ENCODE results near the gene FARSB. TPM values are rescaled to one million over a fixed set of nuclear protein-coding genes. Genes with fewer than 3 reads are reported as not detected.

Gene FARSB
- total and polyA plus RNA-seq, 4 donors = 16.2 to 41.8 (median 32.4) TPM

DNA sequence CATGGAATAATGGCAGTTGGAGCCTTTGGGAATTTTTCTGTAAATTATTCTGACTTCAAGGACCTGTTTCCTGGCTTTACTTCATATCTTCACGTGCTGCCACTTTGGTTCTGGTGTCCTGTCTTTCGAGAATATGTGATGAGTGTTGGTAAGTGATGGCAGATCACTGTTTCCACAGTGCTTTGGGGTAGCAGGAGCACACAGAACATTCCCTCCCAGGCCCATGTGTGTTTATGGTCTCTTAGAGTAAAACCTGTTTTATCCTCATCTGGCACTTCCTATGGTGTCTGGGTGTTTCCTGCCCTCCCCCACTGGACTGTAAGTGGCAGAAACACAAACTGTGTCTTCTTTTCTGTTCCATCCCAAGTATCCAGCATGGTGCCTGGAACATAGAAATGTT is 33.4 kb upstream of the FARSB start:
- no peaks in the 10 kb centered on the region for H3K4me1 ChIP-seq (ENCODE audit: control insufficient read depth, insufficient read depth, low read length)
- H3K27ac ChIP-seq (ENCODE audit: low read depth, low read length) = no peak overlapping the region
- H3K36me3 ChIP-seq (ENCODE audit: control insufficient read depth, insufficient read depth, low read length) = no peaks in the 10 kb centered on the region
- H3K9me3 ChIP-seq (ENCODE audit: control insufficient read depth, insufficient read depth, low read length) = no peaks in the 10 kb centered on the region
- no peak for DNase-seq (ENCODE audit: low read depth in 4 of 6, low spot score in 6 of 6)
- H3K4me3 ChIP-seq (ENCODE audit: low read depth, low read length) = no peak overlapping the region
- no peaks in the 10 kb centered on the region for H3K27me3 ChIP-seq (ENCODE audit: control insufficient read depth, insufficient read depth, low read length)
- WGBS (ENCODE audit: insufficient coverage) = no CpG with 5 or more reads among the region's 2 CpGs

GRCh38 chr2:222688917-222689316 is 33.0 kb upstream of the FARSB start:
- no peaks in the 10 kb centered on the region for H3K27me3 ChIP-seq (ENCODE audit: control insufficient read depth, insufficient read depth, low read length)
- whole genome bisulfite sequencing (ENCODE audit: insufficient coverage) = no CpG with 5 or more reads among the region's 2 CpGs

GRCh38 chr2:222686086-222686750 is 30.3 kb upstream of the FARSB start:
- DNase-seq (ENCODE audit: low read depth in 4 of 6, low spot score in 6 of 6) = no peak
- Histone ChIP-seq H3K4me1 (ENCODE audit: control insufficient read depth, insufficient read depth, low read length) (no peaks in the 10 kb centered on the region), H3K36me3 (ENCODE audit: control insufficient read depth, insufficient read depth, low read length) (no peaks in the 10 kb centered on the region), H3K27ac (ENCODE audit: low read depth, low read length) (no peak overlapping the region), H3K9me3 (ENCODE audit: control insufficient read depth, insufficient read depth, low read length) (no peaks in the 10 kb centered on the region), H3K4me3 (ENCODE audit: low read depth, low read length) (no peak overlapping the region), H3K27me3 (ENCODE audit: control insufficient read depth, insufficient read depth, low read length) (no peaks in the 10 kb centered on the region)
- WGBS (ENCODE audit: insufficient coverage) = 70% methylated on average over 2 of the region's 5 CpGs

More at GRCh38 chr2:222688917-222689316, 33.0 kb upstream of the FARSB start:
- H3K4me3 ChIP-seq (ENCODE audit: low read depth, low read length) = no peak overlapping the region
- DNase-seq (ENCODE audit: low read depth in 4 of 6, low spot score in 6 of 6) = no peak
- no peak overlapping the region for H3K27ac ChIP-seq (ENCODE audit: low read depth, low read length)
- no peaks in the 10 kb centered on the region for H3K4me1 ChIP-seq (ENCODE audit: control insufficient read depth, insufficient read depth, low read length)
- H3K9me3 ChIP-seq (ENCODE audit: control insufficient read depth, insufficient read depth, low read length) = no peaks in the 10 kb centered on the region
- no peaks in the 10 kb centered on the region for H3K36me3 ChIP-seq (ENCODE audit: control insufficient read depth, insufficient read depth, low read length)

DNA sequence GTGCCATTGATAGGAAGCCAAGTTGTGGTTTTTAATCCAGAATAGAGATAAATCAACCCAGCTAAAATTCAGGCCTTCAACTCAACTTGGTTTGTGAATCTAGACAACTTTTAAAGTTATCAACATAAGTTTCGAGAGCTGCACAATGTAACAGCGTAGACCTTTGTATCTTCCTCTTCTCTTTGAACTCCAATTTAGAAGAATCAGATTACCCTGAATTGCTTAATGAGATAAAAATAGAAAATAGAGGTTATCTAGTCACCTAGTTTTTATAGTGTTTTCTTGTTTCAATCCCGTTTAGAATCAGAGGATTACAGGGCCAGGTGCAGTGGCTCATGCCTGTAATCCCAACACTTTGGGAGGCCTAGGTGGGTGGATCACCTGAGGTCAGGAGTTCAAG is 27.9 kb upstream of the FARSB start:
- H3K27ac ChIP-seq (ENCODE audit: low read depth, low read length) = no peak overlapping the region

DNA sequence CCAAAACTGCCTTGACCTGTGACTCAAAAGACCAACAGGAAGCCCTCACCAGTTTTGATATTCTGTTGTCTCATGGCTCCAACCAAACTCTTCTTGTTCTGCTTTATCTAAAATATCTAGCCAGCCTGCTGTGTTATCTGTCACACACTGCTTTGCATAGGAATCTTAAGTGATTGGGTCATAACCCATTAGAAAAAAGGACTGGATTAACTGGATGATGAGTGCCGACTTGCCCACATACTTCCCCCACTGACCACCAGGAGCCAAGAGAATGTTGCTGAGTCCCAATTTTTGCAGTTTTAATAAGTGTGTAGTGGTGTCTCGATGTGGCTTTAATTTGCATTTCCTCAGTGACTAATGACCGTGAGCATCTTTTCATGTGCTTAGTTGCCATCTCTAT is 22.1 kb upstream of the FARSB start:
- Histone ChIP-seq H3K27ac (ENCODE audit: low read depth, low read length) (no peak overlapping the region), H3K36me3 (ENCODE audit: control insufficient read depth, insufficient read depth, low read length) (no peaks in the 10 kb centered on the region), H3K4me3 (ENCODE audit: low read depth, low read length) (no peak overlapping the region), H3K4me1 (ENCODE audit: control insufficient read depth, insufficient read depth, low read length) (no peaks in the 10 kb centered on the region), H3K9me3 (ENCODE audit: control insufficient read depth, insufficient read depth, low read length) (no peaks in the 10 kb centered on the region), H3K27me3 (ENCODE audit: control insufficient read depth, insufficient read depth, low read length) (no peaks in the 10 kb centered on the region)
- DNase-seq (ENCODE audit: low read depth in 4 of 6, low spot score in 6 of 6) = no peak
- 60% methylated on average over 1 of the region's 3 CpGs for WGBS (ENCODE audit: insufficient coverage)

More for the DNA sequence above, 27.9 kb upstream of the FARSB start:
- no CpG with 5 or more reads among the region's 3 CpGs for WGBS (ENCODE audit: insufficient coverage)
- H3K4me3 ChIP-seq (ENCODE audit: low read depth, low read length) = no peak overlapping the region
- H3K9me3 ChIP-seq (ENCODE audit: control insufficient read depth, insufficient read depth, low read length) = no peaks in the 10 kb centered on the region
- H3K36me3 ChIP-seq (ENCODE audit: control insufficient read depth, insufficient read depth, low read length) = no peaks in the 10 kb centered on the region
- H3K4me1 ChIP-seq (ENCODE audit: control insufficient read depth, insufficient read depth, low read length) = no peaks in the 10 kb centered on the region
- no peaks in the 10 kb centered on the region for H3K27me3 ChIP-seq (ENCODE audit: control insufficient read depth, insufficient read depth, low read length)
- DNase-seq (ENCODE audit: low read depth in 4 of 6, low spot score in 6 of 6) = no peak

GRCh38 chr2:222673883-222674282 is 18.0 kb upstream of the FARSB start:
- WGBS (ENCODE audit: insufficient coverage) = 100% methylated on average over 1 of the region's 5 CpGs
- H3K4me1 ChIP-seq (ENCODE audit: control insufficient read depth, insufficient read depth, low read length) = peaks cover 9% of the 10 kb centered on the region
- H3K27ac ChIP-seq (ENCODE audit: low read depth, low read length) = no peak overlapping the region
- no peaks in the 10 kb centered on the region for H3K36me3 ChIP-seq (ENCODE audit: control insufficient read depth, insufficient read depth, low read length)
- H3K9me3 ChIP-seq (ENCODE audit: control insufficient read depth, insufficient read depth, low read length) = no peaks in the 10 kb centered on the region
- no peak for DNase-seq (ENCODE audit: low read depth in 4 of 6, low spot score in 6 of 6)
- H3K4me3 ChIP-seq (ENCODE audit: low read depth, low read length) = no peak overlapping the region
- H3K27me3 ChIP-seq (ENCODE audit: control insufficient read depth, insufficient read depth, low read length) = peaks cover 13% of the 10 kb centered on the region

DNA sequence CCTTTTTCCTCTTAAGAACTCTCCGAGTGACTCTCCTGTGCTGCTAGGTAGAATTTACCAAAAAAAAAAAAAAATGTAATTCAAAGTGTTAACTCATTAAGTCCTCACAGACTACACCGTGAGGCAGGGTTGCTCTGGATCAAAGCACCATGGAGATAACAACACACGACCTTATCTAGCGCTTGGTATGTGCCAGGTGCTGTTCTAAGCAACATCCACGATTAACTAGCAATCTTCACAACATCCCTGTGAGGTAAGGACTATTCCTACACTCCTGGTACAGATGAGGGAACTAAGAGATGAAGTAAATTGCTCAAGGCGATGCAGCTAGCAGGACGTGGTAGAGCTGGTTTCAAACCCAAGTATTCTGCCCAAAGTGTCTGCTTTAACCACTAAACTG is 17.4 kb upstream of the FARSB start:
- no peaks in the 10 kb centered on the region for H3K36me3 ChIP-seq (ENCODE audit: control insufficient read depth, insufficient read depth, low read length)
- no peaks in the 10 kb centered on the region for H3K9me3 ChIP-seq (ENCODE audit: control insufficient read depth, insufficient read depth, low read length)
- peaks cover 13% of the 10 kb centered on the region for H3K27me3 ChIP-seq (ENCODE audit: control insufficient read depth, insufficient read depth, low read length)
- H3K4me1 ChIP-seq (ENCODE audit: control insufficient read depth, insufficient read depth, low read length) = peaks cover 9% of the 10 kb centered on the region
- H3K27ac ChIP-seq (ENCODE audit: low read depth, low read length) = no peak overlapping the region
- WGBS (ENCODE audit: insufficient coverage) = 87% methylated on average over 3 of the region's 7 CpGs
- DNase-seq (ENCODE audit: low read depth in 4 of 6, low spot score in 6 of 6) = no peak
- H3K4me3 ChIP-seq (ENCODE audit: low read depth, low read length) = no peak overlapping the region

DNA sequence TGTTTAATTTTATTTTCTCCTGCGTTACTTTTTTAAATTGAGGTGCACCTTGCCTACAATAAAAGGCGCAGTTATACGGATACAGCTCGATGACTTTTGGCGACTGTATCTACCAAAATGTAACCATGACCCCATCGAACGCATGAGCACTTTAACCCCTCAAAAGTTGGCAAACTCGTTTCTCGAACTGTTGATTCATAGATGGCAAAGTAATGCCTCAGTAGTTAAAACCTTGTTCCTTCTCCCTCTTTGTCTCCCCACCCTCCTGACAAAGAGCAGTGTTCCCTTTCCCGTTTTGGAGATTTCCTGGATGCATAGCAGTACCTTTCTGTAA is 16.1 kb upstream of the FARSB start:
- WGBS (ENCODE audit: insufficient coverage) = 32% methylated on average over 8 of the region's 10 CpGs
- peak in 1 of 6 donors; percentile 3 for DNase-seq (ENCODE audit: low read depth in 4 of 6, low spot score in 6 of 6)
- Histone ChIP-seq H3K9me3 (ENCODE audit: control insufficient read depth, insufficient read depth, low read length) (no peaks in the 10 kb centered on the region), H3K36me3 (ENCODE audit: control insufficient read depth, insufficient read depth, low read length) (no peaks in the 10 kb centered on the region), H3K27ac (ENCODE audit: low read depth, low read length) (no peak overlapping the region), H3K4me3 (ENCODE audit: low read depth, low read length) (peak overlapping the region; percentile 40), H3K27me3 (ENCODE audit: control insufficient read depth, insufficient read depth, low read length) (peaks cover 13% of the 10 kb centered on the region), H3K4me1 (ENCODE audit: control insufficient read depth, insufficient read depth, low read length) (peaks cover 9% of the 10 kb centered on the region)

DNA sequence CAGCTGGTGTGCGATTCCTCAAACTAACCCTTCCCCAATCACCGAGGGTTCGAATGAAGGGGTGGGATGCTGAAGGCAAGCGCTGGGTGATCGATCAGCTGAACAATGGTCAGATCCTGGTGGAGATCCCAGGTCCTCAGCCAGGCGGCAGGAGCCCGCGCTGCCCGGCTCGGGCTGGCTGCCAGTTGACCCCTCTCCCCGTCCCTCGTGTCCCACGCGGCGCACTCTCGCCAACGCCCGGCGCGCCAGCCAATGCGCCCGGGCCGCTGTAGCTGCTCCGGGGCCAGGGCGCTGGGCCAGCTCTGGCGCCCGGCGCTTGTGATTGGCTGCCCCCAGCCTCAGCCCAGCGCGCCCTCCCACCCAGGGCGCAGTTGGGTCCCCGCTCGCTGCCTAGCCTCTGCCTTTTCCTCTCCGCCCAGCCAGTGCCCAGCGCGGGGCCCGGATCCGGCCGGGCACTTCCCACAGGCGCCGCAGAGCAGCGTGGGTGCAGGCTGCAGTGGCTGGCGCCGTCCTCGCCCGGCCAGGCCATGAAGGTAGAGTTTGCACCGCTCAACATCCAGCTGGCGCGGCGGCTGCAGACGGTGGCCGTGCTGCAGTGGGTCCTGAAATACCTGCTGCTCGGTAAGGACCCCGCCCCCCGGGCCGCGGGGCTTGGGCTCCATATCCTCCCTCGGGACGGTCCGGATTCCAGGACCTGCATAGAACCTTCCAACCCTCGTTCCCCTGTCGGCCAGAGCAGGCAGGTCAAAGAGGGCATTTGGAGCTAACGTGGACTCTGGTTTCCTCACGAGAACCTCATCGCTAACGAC is 15.6 kb upstream of the FARSB start, which contains the start of gene MOGAT1:
TSS of gene MOGAT1 (plus strand) at position 400 of the 809 bp plus-strand sequence. CDS start at position 528, 128 bp downstream.
- DNase-seq (ENCODE audit: low read depth in 4 of 6, low spot score in 6 of 6) = peak in 4 of 6 donors; percentile 22 to 68 (median 52)
- Histone ChIP-seq H3K9me3 (ENCODE audit: control insufficient read depth, insufficient read depth, low read length) (no peaks in the 10 kb centered on the region), H3K27ac (ENCODE audit: low read depth, low read length) (no peak within 1 kb of the TSS), H3K36me3 (ENCODE audit: control insufficient read depth, insufficient read depth, low read length) (no peaks in the 10 kb centered on the region), H3K4me1 (ENCODE audit: control insufficient read depth, insufficient read depth, low read length) (peaks cover 9% of the 10 kb centered on the region), H3K4me3 (ENCODE audit: low read depth, low read length) (peak within 1 kb of the TSS; percentile 40), H3K27me3 (ENCODE audit: control insufficient read depth, insufficient read depth, low read length) (peaks cover 13% of the 10 kb centered on the region)
- WGBS (ENCODE audit: insufficient coverage) = 1% methylated on average over 63 of the region's 66 CpGs

Measured in spinal cord (tissue), 10 donors.